Measurements from ENCODE around the gene ARID5A. TPM values are rescaled to one million over a fixed set of nuclear protein-coding genes. Genes with fewer than 3 reads are reported as not detected.
A peak's percentile ranks its signal among the peaks of the same experiment; 100 is the strongest.

The ARID5A gene
- total and polyA plus RNA-seq, 2 experiments from 2014 or later: 15.2 to 19.5 TPM

DNA sequence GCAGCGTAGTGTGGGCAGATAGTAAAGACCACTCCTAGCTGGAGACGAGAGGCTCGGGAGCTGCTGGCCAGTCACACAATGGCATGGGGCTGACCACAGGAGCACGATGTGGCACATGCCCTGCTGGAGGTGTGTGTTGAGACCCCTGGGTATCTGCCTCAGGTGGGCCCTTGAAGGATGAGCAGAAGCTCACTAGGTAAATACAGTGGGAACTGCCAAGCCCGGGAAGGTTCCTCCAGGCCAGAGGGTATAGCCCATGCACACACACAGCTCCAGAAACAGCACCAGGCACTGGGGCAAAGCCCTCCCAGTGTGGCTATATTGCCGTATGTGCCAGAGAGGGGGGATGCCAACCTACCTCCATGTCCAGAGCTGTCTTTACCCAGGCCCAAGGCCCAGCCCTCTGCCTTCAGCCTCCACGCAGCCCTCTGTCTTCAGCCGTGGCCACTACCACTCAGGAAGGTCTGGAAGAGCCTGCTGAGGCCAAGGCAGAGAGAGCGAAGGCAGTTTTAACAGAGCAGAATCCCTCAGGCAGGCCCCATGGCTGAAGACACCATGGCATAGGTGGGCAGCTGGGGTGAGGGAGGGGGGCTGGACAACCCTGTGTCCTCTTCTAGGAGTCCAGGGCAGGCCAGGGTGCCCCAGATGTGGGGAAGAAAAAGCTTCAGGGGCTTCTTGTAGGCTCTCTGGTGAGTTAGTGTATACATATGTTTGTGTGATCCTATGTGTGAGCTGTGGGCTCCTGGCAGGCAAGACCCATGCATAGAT, 7.0 kb upstream of the ARID5A start:
- no peak overlapping the region for H3K27ac ChIP-seq
- H3K4me1 ChIP-seq (ENCODE audit: insufficient read depth): peaks cover 39% of the 10 kb centered on the region
- no peaks in the 10 kb centered on the region for H3K9me3 ChIP-seq (ENCODE audit: low read depth)
- H3K36me3 ChIP-seq (ENCODE audit: low read depth): no peaks in the 10 kb centered on the region
- 88 to 89% methylated on average over 9 of the region's 9 CpGs for WGBS, 2 experiments (ENCODE audit: low coverage in 1 of 2, low lambda C conversion rate in 2 of 2, missing lambda C conversion rate in 2 of 2)
- peaks cover 21% of the 10 kb centered on the region for H3F3A ChIP-seq (ENCODE audit: insufficient read depth)
- TF ChIP-seq EZH2 (IDR thresholded peaks at IDR 0.05; ENCODE audit: insufficient read depth, poor library complexity, severe bottlenecking) (no peak), EZH2phosphoT487 (IDR thresholded peaks at IDR 0.05; ENCODE audit: insufficient read depth, low read depth) (no peak)
- H3K79me2 ChIP-seq (ENCODE audit: insufficient read depth): no peaks in the 10 kb centered on the region
- no peak overlapping the region for H3K4me3 ChIP-seq
- no peak for DNase-seq
- H4K20me1 ChIP-seq (ENCODE audit: insufficient read depth): no peaks in the 10 kb centered on the region
- no peaks in the 10 kb centered on the region for H3K9me2 ChIP-seq (ENCODE audit: insufficient read depth)
- no peak overlapping the region for H3K9ac ChIP-seq
- no peak overlapping the region for H2AFZ ChIP-seq
- H3K27me3 ChIP-seq (replicated peaks; ENCODE audit: insufficient read depth): no peaks in the 10 kb centered on the region
- H3K4me2 ChIP-seq (ENCODE audit: unreplicated experiment): no peak overlapping the region
- in situ Hi-C loops (cut with MboI): no loop called here

GRCh38 chr2:96530144-96530430, 6.5 kb upstream of the ARID5A start:
- DNase-seq: no peak
- H3K27ac ChIP-seq: no peak overlapping the region
- in situ Hi-C loops (cut with MboI): no loop called here
- no peak overlapping the region for H3K4me2 ChIP-seq (ENCODE audit: unreplicated experiment)
- WGBS, 2 experiments (ENCODE audit: low coverage in 1 of 2, low lambda C conversion rate in 2 of 2, missing lambda C conversion rate in 2 of 2): 88 to 92% methylated on average over 6 of the region's 6 CpGs
- H3K27me3 ChIP-seq (replicated peaks; ENCODE audit: insufficient read depth): no peaks in the 10 kb centered on the region
- H3K9me2 ChIP-seq (ENCODE audit: insufficient read depth): no peaks in the 10 kb centered on the region
- peaks cover 21% of the 10 kb centered on the region for H3F3A ChIP-seq (ENCODE audit: insufficient read depth)
- peaks cover 39% of the 10 kb centered on the region for H3K4me1 ChIP-seq (ENCODE audit: insufficient read depth)
- TF ChIP-seq EZH2phosphoT487 (IDR thresholded peaks at IDR 0.05; ENCODE audit: insufficient read depth, low read depth) (no peak), EZH2 (IDR thresholded peaks at IDR 0.05; ENCODE audit: insufficient read depth, poor library complexity, severe bottlenecking) (no peak)
- no peaks in the 10 kb centered on the region for H3K9me3 ChIP-seq (ENCODE audit: low read depth)
- H3K36me3 ChIP-seq (ENCODE audit: low read depth): no peaks in the 10 kb centered on the region
- H3K4me3 ChIP-seq: no peak overlapping the region
- H3K9ac ChIP-seq: no peak overlapping the region
- no peaks in the 10 kb centered on the region for H3K79me2 ChIP-seq (ENCODE audit: insufficient read depth)
- H2AFZ ChIP-seq: no peak overlapping the region
- H4K20me1 ChIP-seq (ENCODE audit: insufficient read depth): no peaks in the 10 kb centered on the region

GRCh38 chr2:96530474-96531357, 5.8 kb upstream of the ARID5A start:
- no peak for DNase-seq
- Histone ChIP-seq H3K9ac (no peak overlapping the region), H4K20me1 (ENCODE audit: insufficient read depth) (no peaks in the 10 kb centered on the region), H3K4me3 (no peak overlapping the region), H3K4me2 (ENCODE audit: unreplicated experiment) (no peak overlapping the region), H3K27me3 (replicated peaks; ENCODE audit: insufficient read depth) (no peaks in the 10 kb centered on the region), H3K9me3 (ENCODE audit: low read depth) (no peaks in the 10 kb centered on the region), H3K27ac (no peak overlapping the region), H3K79me2 (ENCODE audit: insufficient read depth) (no peaks in the 10 kb centered on the region), H3K9me2 (ENCODE audit: insufficient read depth) (no peaks in the 10 kb centered on the region), H3F3A (ENCODE audit: insufficient read depth) (peaks cover 21% of the 10 kb centered on the region), H3K36me3 (ENCODE audit: low read depth) (no peaks in the 10 kb centered on the region), H2AFZ (no peak overlapping the region), H3K4me1 (ENCODE audit: insufficient read depth) (peaks cover 39% of the 10 kb centered on the region)
- in situ Hi-C loops (cut with MboI): no loop called here
- 76 to 83% methylated on average over 16 of the region's 16 CpGs for WGBS, 2 experiments (ENCODE audit: low coverage in 1 of 2, low lambda C conversion rate in 2 of 2, missing lambda C conversion rate in 2 of 2)
- no peak for TF ChIP-seq EZH2 (IDR thresholded peaks at IDR 0.05; ENCODE audit: insufficient read depth, poor library complexity, severe bottlenecking)
- TF ChIP-seq EZH2phosphoT487 (IDR thresholded peaks at IDR 0.05; ENCODE audit: insufficient read depth, low read depth): no peak

- Histone ChIP-seq H2AFZ (peak overlapping the region; percentile 49; the same call in 1 of the 2 replicates), H3K9me3 (ENCODE audit: low read depth) (no peaks in the 10 kb centered on the region), H3K4me1 (ENCODE audit: insufficient read depth) (peaks cover 39% of the 10 kb centered on the region), H3K4me2 (ENCODE audit: unreplicated experiment) (peak overlapping the region; percentile 42), H4K20me1 (ENCODE audit: insufficient read depth) (no peaks in the 10 kb centered on the region), H3K9ac (peak overlapping the region; percentile 58), H3K27me3 (replicated peaks; ENCODE audit: insufficient read depth) (no peaks in the 10 kb centered on the region), H3F3A (ENCODE audit: insufficient read depth) (peaks cover 21% of the 10 kb centered on the region), H3K27ac (no peak overlapping the region), H3K36me3 (ENCODE audit: low read depth) (no peaks in the 10 kb centered on the region), H3K4me3 (no peak overlapping the region), H3K9me2 (ENCODE audit: insufficient read depth) (no peaks in the 10 kb centered on the region), H3K79me2 (ENCODE audit: insufficient read depth) (no peaks in the 10 kb centered on the region)
- no peak for DNase-seq
- TF ChIP-seq EZH2phosphoT487 (IDR thresholded peaks at IDR 0.05; ENCODE audit: insufficient read depth, low read depth) (no peak), EZH2 (IDR thresholded peaks at IDR 0.05; ENCODE audit: insufficient read depth, poor library complexity, severe bottlenecking) (no peak)
- in situ Hi-C loops (cut with MboI): no loop called here
- WGBS, 2 experiments (ENCODE audit: low coverage in 1 of 2, low lambda C conversion rate in 2 of 2, missing lambda C conversion rate in 2 of 2): 88% methylated on average over 9 of the region's 9 CpGs
Observed at GRCh38 chr2:96531366-96531765, 5.2 kb upstream of the ARID5A start.

Data from GM23248 (cell line).